Gastroesophageal sphincter (tissue), 4 donors: ENCODE results near the gene NIT2. TPM values are rescaled to one million over a fixed set of nuclear protein-coding genes. Genes with fewer than 3 reads are reported as not detected.

Source experiments
- ATAC-seq: fragments of 150-250 bp; one replicate; pipeline ENCODE4 v1.9.1; 2016; ENCODE audit warnings: mild to moderate bottlenecking, moderate library complexity
- H3K27ac ChIP-seq, 4 donors: fragments of 200-600 bp; sonication (generic) in 3 of 4; 1 replicate in 3 of 4; 2 replicates in 1 of 4; pipeline ENCODE4 v1.5.1; 2016 to 2019
- H3K27me3 ChIP-seq: fragments of 200-600 bp; sonication (generic); one replicate; pipeline ENCODE4 v1.5.1; 2019
- H3K36me3 ChIP-seq, 2 donors: fragments of 200-600 bp; sonication (generic); one replicate each; pipeline ENCODE4 v1.5.1; 2019; ENCODE audit warnings: control low read depth in 1 of 2
- H3K4me1 ChIP-seq, 3 donors: fragments of 200-600 bp; sonication (generic); 1 replicate in 2 of 3; 2 replicates in 1 of 3; pipeline ENCODE4 v1.5.1; 2016 to 2019; ENCODE audit warnings: control low read depth in 2 of 3
- H3K4me3 ChIP-seq, 2 donors: fragments of 200-600 bp; sonication (generic); one replicate each; pipeline ENCODE4 v1.5.1; 2019; ENCODE audit warnings: mild to moderate bottlenecking in 1 of 2, moderate library complexity in 1 of 2
- H3K9me3 ChIP-seq, 3 donors: fragments of 200-600 bp; sonication (generic); one replicate each; pipeline ENCODE4 v1.5.1; 2017 to 2019; ENCODE audit warnings: control low read depth in 2 of 3
- EP300 ChIP-seq: sonication (generic); formaldehyde crosslinking; IDR thresholded peaks from one replicate; pipeline ENCODE4 v1.6.1; 2017; ENCODE audit warnings: antibody characterized with exemption, mild to moderate bottlenecking
- POLR2A ChIP-seq, 2 donors: fragments of 450-650 bp; IDR thresholded peaks; one replicate each; pipeline ENCODE4 v1.6.1; 2017; ENCODE audit warnings: antibody characterized with exemption in 2 of 2, mild to moderate bottlenecking in 2 of 2, moderate library complexity in 1 of 2
- POLR2AphosphoS5 ChIP-seq: sonication (generic); formaldehyde crosslinking; IDR thresholded peaks from one replicate; pipeline ENCODE4 v1.6.1; 2017; ENCODE audit warnings: antibody characterized with exemption
- WGBS, 2 donors: methylation state at CpG; one replicate each; pipeline ENCODE4 v1.1.5; 2018; ENCODE audit warnings: low coverage in 1 of 2; 5-methylcytosine and 5-hydroxymethylcytosine counted together
- total RNA-seq, 4 donors: library from RNA; depleted of rRNA; stranded (reverse); fragments of >200 nt; gene quantifications; one replicate each; pipeline ENCODE4 v1.1.0, GENCODE V29; 2016
- TF ChIP-seq, protein P1 (sequence below), 4 experiments: fragments of 200-600 bp in 2 of 4; fragments of 450-650 bp in 2 of 4; sonication (generic) in 1 of 4; IDR thresholded peaks; one replicate each; pipeline ENCODE4 v1.5.1; 2017 to 2019; ENCODE audit warnings: antibody characterized with exemption in 4 of 4, mild to moderate bottlenecking in 2 of 4, moderate library complexity in 2 of 4

NIT2 gene
- total RNA-seq, 4 donors from 2014 or later = 13.0 to 39.7 (median 21.1) TPM

DNA sequence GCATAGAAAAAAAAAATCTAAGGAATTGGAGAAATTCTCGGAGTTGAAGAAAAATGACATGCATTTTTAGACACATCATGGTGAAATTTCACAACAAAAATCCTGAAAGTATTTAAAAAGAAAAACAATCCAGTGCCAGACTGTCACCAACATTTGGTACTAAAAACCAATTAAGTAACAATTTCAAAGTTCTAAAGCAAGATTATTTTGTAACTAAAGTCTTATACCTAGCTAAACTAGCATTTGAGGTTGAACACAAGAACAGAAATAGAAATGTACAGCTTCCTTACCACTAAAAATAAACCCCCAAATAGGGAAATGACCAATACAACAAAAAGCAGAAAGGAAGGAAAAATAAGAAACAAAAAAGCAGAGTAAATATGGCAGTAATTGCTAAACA lies 54.5 kb downstream of the NIT2 start:
- Histone ChIP-seq H3K36me3 (peaks cover 0 to 23% of the 10 kb centered on the region in 2 donors), H3K27ac (no peak overlapping the region), H3K9me3 (no peaks in the 10 kb centered on the region), H3K4me1 (peaks cover 2 to 23% (median 3%) of the 10 kb centered on the region in 3 donors), H3K27me3 (no peaks in the 10 kb centered on the region), H3K4me3 (no peak overlapping the region)
- TF ChIP-seq, protein P1, sequence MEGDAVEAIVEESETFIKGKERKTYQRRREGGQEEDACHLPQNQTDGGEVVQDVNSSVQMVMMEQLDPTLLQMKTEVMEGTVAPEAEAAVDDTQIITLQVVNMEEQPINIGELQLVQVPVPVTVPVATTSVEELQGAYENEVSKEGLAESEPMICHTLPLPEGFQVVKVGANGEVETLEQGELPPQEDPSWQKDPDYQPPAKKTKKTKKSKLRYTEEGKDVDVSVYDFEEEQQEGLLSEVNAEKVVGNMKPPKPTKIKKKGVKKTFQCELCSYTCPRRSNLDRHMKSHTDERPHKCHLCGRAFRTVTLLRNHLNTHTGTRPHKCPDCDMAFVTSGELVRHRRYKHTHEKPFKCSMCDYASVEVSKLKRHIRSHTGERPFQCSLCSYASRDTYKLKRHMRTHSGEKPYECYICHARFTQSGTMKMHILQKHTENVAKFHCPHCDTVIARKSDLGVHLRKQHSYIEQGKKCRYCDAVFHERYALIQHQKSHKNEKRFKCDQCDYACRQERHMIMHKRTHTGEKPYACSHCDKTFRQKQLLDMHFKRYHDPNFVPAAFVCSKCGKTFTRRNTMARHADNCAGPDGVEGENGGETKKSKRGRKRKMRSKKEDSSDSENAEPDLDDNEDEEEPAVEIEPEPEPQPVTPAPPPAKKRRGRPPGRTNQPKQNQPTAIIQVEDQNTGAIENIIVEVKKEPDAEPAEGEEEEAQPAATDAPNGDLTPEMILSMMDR (IDR thresholded peaks at IDR 0.05) = no peak
- no peak for TF ChIP-seq POLR2AphosphoS5
- no peak for TF ChIP-seq EP300
- TF ChIP-seq POLR2A (IDR thresholded peaks at IDR 0.05) = no peak
- no peak for ATAC-seq
- WGBS, 2 donors = 89 to 100% methylated on average over 1 of the region's 1 CpG

DNA sequence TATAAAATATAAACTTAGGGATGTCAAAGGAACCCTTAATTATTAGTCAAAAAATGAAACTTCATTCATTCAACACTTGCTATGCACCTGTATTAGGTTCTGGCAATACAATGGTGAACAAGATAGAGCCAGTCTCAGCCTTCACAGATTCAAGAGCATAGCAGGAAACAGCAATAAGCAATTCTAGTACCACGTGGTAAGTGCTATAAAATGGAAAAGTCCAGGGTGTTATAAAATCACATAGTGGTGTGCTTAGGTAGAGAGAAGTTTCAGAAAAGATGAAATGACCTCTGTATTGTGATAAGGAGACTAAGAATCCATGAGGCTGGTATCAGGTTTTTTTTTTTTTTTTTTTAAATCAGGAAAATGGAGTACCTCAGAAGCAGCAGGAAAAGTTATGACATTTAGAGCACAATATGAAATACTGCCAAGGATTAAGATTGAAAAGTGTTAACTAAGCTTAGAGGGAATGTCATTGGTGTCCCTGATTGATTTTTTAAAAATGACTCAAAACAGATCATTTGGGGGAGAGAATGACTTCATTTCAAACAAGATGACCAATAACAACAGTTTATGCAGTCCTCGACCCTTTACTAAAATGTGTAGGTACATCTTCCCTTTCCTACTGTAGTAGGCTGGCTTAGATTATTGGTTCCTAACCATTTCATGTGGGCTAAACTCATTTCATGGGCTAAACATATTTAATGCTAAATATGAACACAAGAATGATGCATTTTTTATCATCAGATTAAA lies 61.3 kb downstream of the NIT2 start:
- TF ChIP-seq POLR2A (IDR thresholded peaks at IDR 0.05) = no peak
- TF ChIP-seq, protein P1 (IDR thresholded peaks at IDR 0.05) = no peak
- TF ChIP-seq POLR2AphosphoS5 = no peak
- no peak for TF ChIP-seq EP300
- H3K27ac ChIP-seq = no peak overlapping the region
- H3K4me3 ChIP-seq = no peak overlapping the region
- no peaks in the 10 kb centered on the region for H3K36me3 ChIP-seq
- no peaks in the 10 kb centered on the region for H3K27me3 ChIP-seq
- ATAC-seq = no peak
- H3K9me3 ChIP-seq = no peaks in the 10 kb centered on the region
- H3K4me1 ChIP-seq = peaks cover 6 to 44% (median 12%) of the 10 kb centered on the region in 3 donors
- 61 to 72% methylated on average over 2 of the region's 2 CpGs for WGBS, 2 donors

DNA sequence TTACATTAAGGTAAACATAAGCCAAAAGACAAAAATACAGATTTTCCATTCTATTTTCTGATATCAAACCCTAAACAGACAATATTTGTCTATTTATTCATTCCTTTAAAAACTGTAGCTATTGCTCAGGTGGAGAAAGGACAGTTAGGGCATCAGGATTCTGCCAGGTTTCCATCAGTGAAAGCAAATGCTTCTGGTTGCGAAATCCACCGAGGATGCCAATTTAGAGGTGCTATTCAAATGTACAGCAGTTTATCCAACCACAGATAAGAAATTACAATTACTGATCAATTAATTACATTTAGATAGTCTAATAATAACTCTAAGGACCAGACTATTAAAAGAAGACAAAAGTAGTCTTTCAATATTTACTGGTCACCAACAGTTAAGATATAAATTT lies 62.4 kb downstream of the NIT2 start:
- H3K4me1 ChIP-seq = peaks cover 6 to 45% (median 12%) of the 10 kb centered on the region in 3 donors
- H3K4me3 ChIP-seq = no peak overlapping the region
- 83 to 89% methylated on average over 2 of the region's 2 CpGs for WGBS, 2 donors
- H3K27me3 ChIP-seq = no peaks in the 10 kb centered on the region
- no peak for ATAC-seq
- no peaks in the 10 kb centered on the region for H3K9me3 ChIP-seq
- no peak overlapping the region for H3K27ac ChIP-seq
- H3K36me3 ChIP-seq = no peaks in the 10 kb centered on the region
- TF ChIP-seq POLR2A (IDR thresholded peaks at IDR 0.05) (no peak), EP300 (no peak), POLR2AphosphoS5 (no peak)
- TF ChIP-seq, protein P1 (IDR thresholded peaks at IDR 0.05) = no peak

DNA sequence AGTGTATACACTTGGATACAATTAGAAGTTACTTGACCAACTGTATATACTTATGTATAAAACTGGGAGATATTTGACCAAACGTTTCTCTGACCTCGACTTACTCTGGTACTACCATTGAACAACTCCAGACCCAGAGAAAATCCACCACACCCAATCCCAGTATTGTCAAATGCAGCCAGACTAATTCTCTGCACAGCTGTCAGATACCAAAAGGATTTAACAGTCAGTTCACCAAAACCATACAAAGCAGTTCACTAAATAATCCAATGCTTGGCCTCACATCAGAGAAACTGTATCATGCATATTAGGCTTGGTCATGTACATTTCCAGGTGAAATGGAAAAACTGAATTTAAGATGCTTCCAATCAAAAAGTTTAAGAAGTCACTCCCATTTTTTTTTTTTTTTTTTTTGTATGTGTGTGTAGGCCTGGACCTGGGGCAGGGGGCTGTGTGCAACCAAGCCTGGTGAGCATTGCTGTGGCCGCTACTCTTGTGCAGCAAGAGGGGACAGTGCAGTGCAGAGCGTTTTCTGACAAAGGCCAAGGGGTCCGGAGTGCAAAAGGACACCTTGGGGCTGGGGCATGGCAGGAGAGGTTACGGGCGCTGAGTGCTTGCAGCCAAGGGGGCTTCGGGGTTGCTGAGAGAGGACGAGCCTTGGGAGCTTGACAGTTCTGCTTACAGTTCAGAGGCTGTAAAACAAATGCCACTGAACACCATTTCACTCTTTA lies 64.9 kb downstream of the NIT2 start:
- peaks cover 9 to 69% (median 17%) of the 10 kb centered on the region in 3 donors for H3K4me1 ChIP-seq

More for the DNA sequence above, 64.9 kb downstream of the NIT2 start:
- WGBS, 2 donors = 27 to 39% methylated on average over 8 to 9 of the region's 9 CpGs
- H3K36me3 ChIP-seq = no peaks in the 10 kb centered on the region
- H3K27me3 ChIP-seq = no peaks in the 10 kb centered on the region
- H3K27ac ChIP-seq = peak overlapping the region in 2 of 4 donors; percentile 94
- H3K9me3 ChIP-seq = no peaks in the 10 kb centered on the region
- ATAC-seq = no peak
- TF ChIP-seq POLR2AphosphoS5 (no peak), POLR2A (IDR thresholded peaks at IDR 0.05) (no peak), EP300 (no peak)
- TF ChIP-seq, protein P1 (IDR thresholded peaks at IDR 0.05) = no peak
- peak overlapping the region; percentile 86 to 92 for H3K4me3 ChIP-seq
